ENCODE data around the gene TSR1. TPM values are rescaled to one million over a fixed set of nuclear protein-coding genes. Genes with fewer than 3 reads are reported as not detected.
A peak's percentile ranks its signal among the peaks of the same experiment; 100 is the strongest.

TSR1 gene
- polyA plus RNA-seq, 1 donor = 24.2 TPM

DNA sequence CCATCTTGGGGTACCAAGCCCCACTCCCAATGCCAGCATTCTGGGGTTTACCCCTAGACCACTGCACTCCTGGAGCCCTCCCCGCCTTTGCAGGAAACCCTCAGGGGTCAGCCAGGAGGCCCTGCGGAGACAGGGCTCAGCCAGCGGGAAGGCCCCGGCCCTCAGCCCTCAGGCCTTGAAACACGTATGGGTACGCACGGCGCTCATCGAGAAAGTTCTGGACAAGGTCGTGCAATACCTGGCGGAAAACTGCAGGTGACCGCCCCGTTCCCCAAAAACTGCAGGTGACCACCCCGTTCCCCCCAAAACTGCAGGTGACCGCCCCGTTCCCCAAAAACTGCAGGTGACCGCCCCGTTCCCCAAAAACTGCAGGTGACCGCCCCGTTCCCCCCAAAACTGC is 25.8 kb upstream of the TSR1 start:
- Histone ChIP-seq H3K4me3 (ENCODE audit: low read length) (no peak overlapping the region), H3K27me3 (ENCODE audit: control insufficient read depth, insufficient read depth, low read length) (no peaks in the 10 kb centered on the region), H3K4me1 (ENCODE audit: control insufficient read depth, insufficient read depth, low read length) (peaks cover 4% of the 10 kb centered on the region), H3K9me3 (ENCODE audit: control insufficient read depth, low read depth, low read length) (no peaks in the 10 kb centered on the region), H3K27ac (ENCODE audit: low read length) (no peak overlapping the region), H3K36me3 (ENCODE audit: control insufficient read depth, insufficient read depth, low read length) (peaks cover 39% of the 10 kb centered on the region)
- no peak for DNase-seq
- no CpG with 5 or more reads among the region's 20 CpGs for WGBS (ENCODE audit: insufficient coverage, low lambda C conversion rate)

DNA sequence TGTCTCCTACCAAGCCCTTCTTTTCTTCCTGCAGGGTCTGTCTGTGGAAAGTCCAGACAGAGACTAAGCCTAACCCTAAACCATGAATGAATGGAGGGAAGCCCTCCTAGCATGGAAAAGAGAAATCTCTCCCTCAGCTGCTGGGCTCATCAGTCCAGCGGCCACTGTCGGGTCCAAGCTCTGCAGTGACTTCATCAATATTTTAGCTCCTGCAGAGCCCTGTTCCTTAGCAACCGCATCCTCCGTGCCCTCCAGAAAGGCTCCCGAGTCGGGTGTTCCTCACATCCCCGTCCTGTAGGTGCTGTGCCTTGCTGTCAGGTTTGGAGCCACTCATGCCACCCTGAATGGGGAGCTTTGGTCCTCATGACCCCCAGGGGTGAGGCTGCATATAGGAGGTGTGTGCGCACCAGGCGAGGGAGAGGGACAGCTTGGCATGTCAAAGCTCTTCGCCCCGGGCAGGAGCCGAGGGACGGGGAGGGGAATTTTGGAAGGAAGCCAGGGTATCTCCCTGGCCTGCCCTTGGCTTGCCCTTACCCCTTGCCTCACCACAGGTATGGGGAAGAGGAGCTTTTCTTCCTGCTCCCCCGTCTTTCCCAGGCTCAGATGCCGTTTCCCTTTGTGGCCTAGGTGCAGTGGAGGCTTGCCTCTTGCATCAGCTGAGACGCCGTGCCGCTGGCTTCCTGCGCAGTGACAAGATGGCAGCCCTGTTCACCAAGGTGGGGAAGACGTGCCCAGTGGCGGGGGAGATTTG is 24.9 kb upstream of the TSR1 start:
- Histone ChIP-seq H3K4me3 (ENCODE audit: low read length) (no peak overlapping the region), H3K27me3 (ENCODE audit: control insufficient read depth, insufficient read depth, low read length) (no peaks in the 10 kb centered on the region), H3K9me3 (ENCODE audit: control insufficient read depth, low read depth, low read length) (no peaks in the 10 kb centered on the region), H3K4me1 (ENCODE audit: control insufficient read depth, insufficient read depth, low read length) (peaks cover 4% of the 10 kb centered on the region), H3K27ac (ENCODE audit: low read length) (no peak overlapping the region), H3K36me3 (ENCODE audit: control insufficient read depth, insufficient read depth, low read length) (peaks cover 39% of the 10 kb centered on the region)
- 70% methylated on average over 2 of the region's 21 CpGs for WGBS (ENCODE audit: insufficient coverage, low lambda C conversion rate)
- DNase-seq = no peak

DNA sequence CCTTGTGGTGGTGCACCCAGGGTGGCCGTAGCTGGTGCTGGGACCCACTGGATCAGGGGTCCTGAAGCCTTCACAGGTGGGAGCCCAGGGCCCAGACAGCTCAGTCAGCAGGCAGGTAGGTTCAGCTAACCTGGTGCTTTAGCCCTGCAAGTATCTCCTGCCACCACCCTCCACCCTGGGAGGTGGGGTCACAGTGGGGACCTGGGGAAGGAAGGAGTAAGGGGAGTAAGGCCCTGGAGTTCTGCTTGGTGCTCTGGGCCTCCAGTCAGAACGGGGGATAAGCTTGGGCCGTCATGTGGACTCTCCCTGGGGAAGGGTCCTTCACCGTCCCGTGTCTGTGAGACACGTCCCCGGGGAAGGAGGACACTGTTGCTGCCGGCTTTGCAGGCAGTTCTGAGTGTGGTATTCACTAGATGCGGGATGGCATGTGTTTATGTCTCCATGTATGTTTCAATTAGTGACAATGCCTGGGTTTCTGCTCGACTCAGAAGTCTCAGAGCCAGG is 21.7 kb upstream of the TSR1 start:
- Histone ChIP-seq H3K36me3 (ENCODE audit: control insufficient read depth, insufficient read depth, low read length) (peaks cover 15% of the 10 kb centered on the region), H3K4me1 (ENCODE audit: control insufficient read depth, insufficient read depth, low read length) (peaks cover 4% of the 10 kb centered on the region), H3K27me3 (ENCODE audit: control insufficient read depth, insufficient read depth, low read length) (no peaks in the 10 kb centered on the region), H3K9me3 (ENCODE audit: control insufficient read depth, low read depth, low read length) (no peaks in the 10 kb centered on the region), H3K27ac (ENCODE audit: low read length) (no peak overlapping the region), H3K4me3 (ENCODE audit: low read length) (no peak overlapping the region)
- no CpG with 5 or more reads among the region's 10 CpGs for WGBS (ENCODE audit: insufficient coverage, low lambda C conversion rate)
- DNase-seq = no peak

DNA sequence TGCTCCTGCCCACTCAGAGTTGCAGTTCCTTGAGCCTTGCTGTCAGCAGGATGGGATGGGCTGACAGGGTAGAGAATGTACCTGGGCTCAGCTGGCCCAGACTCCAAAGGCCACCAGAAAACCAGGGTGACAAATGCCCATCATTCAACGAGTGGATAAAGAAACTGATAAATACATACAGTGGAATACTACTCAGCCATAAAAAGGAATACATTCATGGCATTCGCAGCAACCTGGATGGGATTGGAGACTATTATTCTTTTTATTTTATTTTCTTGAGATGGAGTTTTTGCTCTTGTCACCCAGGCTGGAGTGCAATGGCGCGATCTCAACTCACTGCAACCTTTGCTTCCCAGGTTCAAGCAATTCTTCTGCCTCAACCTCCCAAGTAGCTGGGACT is 21.0 kb upstream of the TSR1 start:
- no peak overlapping the region for H3K4me3 ChIP-seq (ENCODE audit: low read length)
- H3K9me3 ChIP-seq (ENCODE audit: control insufficient read depth, low read depth, low read length) = no peaks in the 10 kb centered on the region
- H3K4me1 ChIP-seq (ENCODE audit: control insufficient read depth, insufficient read depth, low read length) = peaks cover 4% of the 10 kb centered on the region
- H3K27me3 ChIP-seq (ENCODE audit: control insufficient read depth, insufficient read depth, low read length) = no peaks in the 10 kb centered on the region
- DNase-seq = no peak
- H3K36me3 ChIP-seq (ENCODE audit: control insufficient read depth, insufficient read depth, low read length) = peaks cover 10% of the 10 kb centered on the region
- no CpG with 5 or more reads among the region's 4 CpGs for WGBS (ENCODE audit: insufficient coverage, low lambda C conversion rate)
- H3K27ac ChIP-seq (ENCODE audit: low read length) = no peak overlapping the region

DNA sequence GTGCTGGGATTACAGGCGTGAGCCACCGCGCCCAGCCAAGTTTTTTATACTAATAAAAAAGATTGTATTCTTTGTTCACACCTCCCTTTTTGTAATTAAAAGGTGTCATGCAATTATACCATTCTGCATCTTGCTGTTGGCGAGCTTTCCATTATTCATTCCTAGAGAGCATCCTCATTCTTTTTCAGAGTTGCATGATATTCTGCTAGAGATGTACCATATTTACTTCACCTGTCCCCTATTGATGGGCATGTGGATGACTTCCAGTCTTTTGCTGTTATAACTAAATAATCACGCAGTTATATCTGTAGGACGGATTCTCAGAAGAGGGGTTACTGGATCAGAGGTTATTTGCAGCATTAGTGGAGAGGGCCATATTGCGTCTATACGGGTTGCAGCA is 18.1 kb upstream of the TSR1 start:
- H3K36me3 ChIP-seq (ENCODE audit: control insufficient read depth, insufficient read depth, low read length) = peaks cover 9% of the 10 kb centered on the region
- H3K9me3 ChIP-seq (ENCODE audit: control insufficient read depth, low read depth, low read length) = no peaks in the 10 kb centered on the region
- H3K4me1 ChIP-seq (ENCODE audit: control insufficient read depth, insufficient read depth, low read length) = peaks cover 3% of the 10 kb centered on the region
- no peaks in the 10 kb centered on the region for H3K27me3 ChIP-seq (ENCODE audit: control insufficient read depth, insufficient read depth, low read length)
- no peak overlapping the region for H3K4me3 ChIP-seq (ENCODE audit: low read length)
- no peak for DNase-seq
- 100% methylated on average over 1 of the region's 8 CpGs for whole genome bisulfite sequencing (ENCODE audit: insufficient coverage, low lambda C conversion rate)
- no peak overlapping the region for H3K27ac ChIP-seq (ENCODE audit: low read length)

DNA sequence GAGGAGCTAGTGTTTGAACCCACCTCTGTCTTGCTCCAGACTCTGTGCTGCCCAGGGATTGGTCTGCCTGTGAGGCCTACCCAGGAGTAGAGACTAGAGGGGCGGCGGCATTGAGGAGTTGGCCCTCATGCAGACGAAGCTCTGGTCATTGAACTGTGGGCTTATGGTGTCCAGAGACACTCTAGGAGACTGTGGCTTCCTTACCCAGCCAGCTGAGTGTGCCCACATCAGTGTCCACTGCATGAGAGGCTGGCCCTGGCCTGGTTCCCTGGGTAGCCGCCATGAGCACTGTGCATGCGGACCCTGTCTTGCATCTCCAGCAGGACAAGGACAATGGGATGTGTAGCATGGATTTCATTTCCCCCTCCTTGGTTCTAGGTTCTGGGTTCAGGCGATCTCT is 15.0 kb upstream of the TSR1 start:
- DNase-seq = no peak
- Histone ChIP-seq H3K9me3 (ENCODE audit: control insufficient read depth, low read depth, low read length) (no peaks in the 10 kb centered on the region), H3K4me1 (ENCODE audit: control insufficient read depth, insufficient read depth, low read length) (peaks cover 12% of the 10 kb centered on the region), H3K27me3 (ENCODE audit: control insufficient read depth, insufficient read depth, low read length) (no peaks in the 10 kb centered on the region), H3K4me3 (ENCODE audit: low read length) (no peak overlapping the region), H3K27ac (ENCODE audit: low read length) (no peak overlapping the region), H3K36me3 (ENCODE audit: control insufficient read depth, insufficient read depth, low read length) (peaks cover 5% of the 10 kb centered on the region)
- no CpG with 5 or more reads among the region's 6 CpGs for WGBS (ENCODE audit: insufficient coverage, low lambda C conversion rate)

DNA sequence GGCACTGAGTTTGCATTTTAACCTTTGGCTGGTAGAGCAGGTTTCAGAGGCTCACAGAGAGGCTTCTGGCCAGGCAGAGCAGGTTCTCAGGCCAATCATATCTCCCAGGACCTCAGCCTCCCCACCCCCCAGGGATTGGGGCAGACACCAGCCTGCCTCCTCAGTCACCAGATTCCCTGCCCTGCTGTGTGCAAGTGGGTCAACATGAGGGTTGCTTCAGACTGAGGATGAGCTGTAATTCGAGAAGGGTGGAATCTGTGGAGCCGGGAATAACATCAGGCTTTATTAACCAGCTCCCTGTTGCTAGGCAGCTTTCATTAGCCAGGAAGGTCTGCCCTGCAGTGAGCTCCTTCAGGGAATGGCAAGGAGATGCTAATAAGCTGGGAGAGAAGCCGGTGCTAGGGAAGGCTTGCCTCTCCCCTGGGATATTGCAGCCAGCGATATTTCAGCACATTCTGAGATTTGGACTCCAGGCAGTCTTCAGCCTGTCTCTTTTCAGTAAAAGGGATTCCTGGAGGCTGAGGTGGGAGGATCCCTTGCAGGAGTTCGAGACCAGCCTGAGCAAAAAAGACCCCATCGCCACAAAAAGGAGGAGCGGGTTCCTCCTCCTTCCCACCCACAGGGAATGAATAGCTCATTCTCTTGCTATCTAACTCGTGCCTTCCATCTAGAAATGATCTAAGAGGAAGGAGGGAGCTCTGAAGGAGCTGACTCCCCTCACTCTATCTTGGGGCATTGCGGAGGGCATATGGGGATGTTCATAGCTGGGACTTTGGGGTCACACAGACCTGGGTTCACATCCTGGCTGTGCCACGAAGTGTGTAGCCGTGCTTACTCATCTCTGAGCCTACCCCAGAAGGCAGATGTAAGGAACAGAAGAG is 11.8 kb upstream of the TSR1 start:
- 60% methylated on average over 1 of the region's 11 CpGs for WGBS (ENCODE audit: insufficient coverage, low lambda C conversion rate)
- Histone ChIP-seq H3K9me3 (ENCODE audit: control insufficient read depth, low read depth, low read length) (no peaks in the 10 kb centered on the region), H3K36me3 (ENCODE audit: control insufficient read depth, insufficient read depth, low read length) (peaks cover 14% of the 10 kb centered on the region), H3K4me1 (ENCODE audit: control insufficient read depth, insufficient read depth, low read length) (peaks cover 22% of the 10 kb centered on the region), H3K27me3 (ENCODE audit: control insufficient read depth, insufficient read depth, low read length) (no peaks in the 10 kb centered on the region), H3K4me3 (ENCODE audit: low read length) (no peak overlapping the region), H3K27ac (ENCODE audit: low read length) (peak overlapping the region; percentile 35)
- peak; percentile 69 to 80 for DNase-seq

DNA sequence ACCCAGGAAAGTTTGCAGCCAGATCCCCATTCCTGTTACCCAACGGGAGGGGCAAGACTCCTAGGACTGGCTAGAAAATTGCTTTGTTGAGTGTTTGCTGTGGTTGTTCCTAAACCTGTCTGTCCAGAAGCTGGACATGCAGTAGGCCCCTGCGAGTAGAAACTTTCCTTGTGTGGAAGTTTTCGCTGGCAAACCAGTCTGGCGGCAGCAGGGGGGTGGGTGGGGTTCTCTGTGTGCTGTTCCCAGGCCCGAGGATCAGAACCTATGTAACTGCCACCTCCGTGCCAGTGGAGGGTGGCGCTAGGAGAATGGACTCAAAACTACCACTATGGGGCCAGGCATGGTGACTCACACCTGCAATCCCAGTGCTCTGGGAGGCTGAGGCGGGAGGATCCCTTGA is 10.2 kb upstream of the TSR1 start:
- H3K36me3 ChIP-seq (ENCODE audit: control insufficient read depth, insufficient read depth, low read length) = peaks cover 16% of the 10 kb centered on the region

DNA sequence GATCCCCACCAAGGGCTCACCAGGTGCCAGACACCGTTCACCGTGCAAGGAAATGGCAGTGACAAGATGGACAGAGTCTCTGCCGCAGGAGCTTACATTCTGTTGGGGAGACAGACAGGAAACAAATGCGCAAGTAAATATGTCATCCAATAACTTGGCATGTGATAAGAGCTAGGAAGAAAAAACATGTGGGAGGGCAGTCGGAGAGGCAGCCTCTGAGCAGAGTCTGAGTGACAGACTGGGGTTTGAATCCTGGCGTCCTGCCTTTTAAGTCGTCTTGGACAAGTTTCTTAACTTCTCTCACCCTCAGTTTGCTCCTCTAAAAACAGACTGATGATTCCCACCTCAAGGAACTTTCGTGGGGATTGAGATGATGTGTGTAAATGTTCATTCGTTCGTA is 8.3 kb upstream of the TSR1 start:
- DNase-seq = no peak

More for the DNA sequence above, 10.2 kb upstream of the TSR1 start:
- Histone ChIP-seq H3K27me3 (ENCODE audit: control insufficient read depth, insufficient read depth, low read length) (no peaks in the 10 kb centered on the region), H3K4me1 (ENCODE audit: control insufficient read depth, insufficient read depth, low read length) (peaks cover 23% of the 10 kb centered on the region), H3K4me3 (ENCODE audit: low read length) (no peak overlapping the region), H3K27ac (ENCODE audit: low read length) (no peak overlapping the region), H3K9me3 (ENCODE audit: control insufficient read depth, low read depth, low read length) (no peaks in the 10 kb centered on the region)
- WGBS (ENCODE audit: insufficient coverage, low lambda C conversion rate) = no CpG with 5 or more reads among the region's 8 CpGs
- DNase-seq = no peak

DNA sequence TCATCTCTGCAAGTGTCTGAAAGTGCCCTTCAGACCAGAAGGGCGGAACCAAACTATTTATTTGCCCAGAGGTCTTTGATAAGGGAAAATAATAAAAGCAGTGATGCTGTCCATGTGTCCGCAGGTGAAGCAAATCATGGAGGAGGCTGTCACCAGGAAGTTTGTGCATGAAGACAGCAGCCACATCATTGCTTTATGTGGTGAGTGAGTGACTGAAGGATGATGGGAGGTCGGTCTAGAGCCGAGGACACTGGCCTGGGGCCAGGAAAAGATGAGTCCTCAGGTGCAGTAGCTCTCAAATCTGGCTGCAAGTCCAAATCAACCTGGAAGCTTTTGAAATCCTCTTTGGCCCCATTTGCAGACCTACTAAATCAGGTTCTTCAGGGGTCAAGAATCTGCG is 7.2 kb upstream of the TSR1 start:
- WGBS (ENCODE audit: insufficient coverage, low lambda C conversion rate) = no CpG with 5 or more reads among the region's 5 CpGs
- no peak overlapping the region for H3K4me3 ChIP-seq (ENCODE audit: low read length)
- peaks cover 20% of the 10 kb centered on the region for H3K4me1 ChIP-seq (ENCODE audit: control insufficient read depth, insufficient read depth, low read length)
- H3K36me3 ChIP-seq (ENCODE audit: control insufficient read depth, insufficient read depth, low read length) = peaks cover 11% of the 10 kb centered on the region
- H3K9me3 ChIP-seq (ENCODE audit: control insufficient read depth, low read depth, low read length) = no peaks in the 10 kb centered on the region
- DNase-seq = peak; percentile 62 to 74
- peak overlapping the region; percentile 4 for H3K27ac ChIP-seq (ENCODE audit: low read length)
- no peaks in the 10 kb centered on the region for H3K27me3 ChIP-seq (ENCODE audit: control insufficient read depth, insufficient read depth, low read length)

More for the DNA sequence above, 8.3 kb upstream of the TSR1 start:
- H3K27ac ChIP-seq (ENCODE audit: low read length) = no peak overlapping the region
- peaks cover 23% of the 10 kb centered on the region for H3K4me1 ChIP-seq (ENCODE audit: control insufficient read depth, insufficient read depth, low read length)
- WGBS (ENCODE audit: insufficient coverage, low lambda C conversion rate) = no CpG with 5 or more reads among the region's 10 CpGs
- H3K36me3 ChIP-seq (ENCODE audit: control insufficient read depth, insufficient read depth, low read length) = peaks cover 13% of the 10 kb centered on the region
- H3K27me3 ChIP-seq (ENCODE audit: control insufficient read depth, insufficient read depth, low read length) = no peaks in the 10 kb centered on the region
- no peak overlapping the region for H3K4me3 ChIP-seq (ENCODE audit: low read length)
- H3K9me3 ChIP-seq (ENCODE audit: control insufficient read depth, low read depth, low read length) = no peaks in the 10 kb centered on the region

Data from large intestine (tissue), 3 donors.